ENCODE measurements around the gene VWA2. TPM values are rescaled to one million over a fixed set of nuclear protein-coding genes. Genes with fewer than 3 reads are reported as not detected.

Gene VWA2
- polyA plus RNA-seq, 2 of the 4 experiments (the other 2 are of a cell fraction) = not detected

DNA sequence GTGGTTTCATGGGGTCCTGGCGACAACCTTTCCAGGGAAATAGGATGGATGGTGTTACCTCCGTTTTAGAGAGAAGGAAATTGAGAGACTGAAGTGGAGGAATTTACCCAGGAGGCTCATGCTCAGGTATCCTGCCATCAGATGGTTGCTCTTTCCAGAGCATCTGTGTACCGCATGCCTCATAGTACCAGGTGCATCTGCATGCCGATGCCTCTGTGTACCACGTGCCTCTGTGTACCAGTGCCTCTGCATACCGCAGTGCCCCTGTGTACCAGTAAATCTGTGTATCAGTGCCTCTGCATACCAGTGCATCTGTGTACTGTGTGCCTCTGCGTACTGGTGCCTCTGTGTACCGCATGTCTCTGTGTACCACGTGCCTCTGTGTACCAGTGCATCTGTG lies 3.2 kb downstream of the VWA2 start (continued):
- TF ChIP-seq, protein P1, sequence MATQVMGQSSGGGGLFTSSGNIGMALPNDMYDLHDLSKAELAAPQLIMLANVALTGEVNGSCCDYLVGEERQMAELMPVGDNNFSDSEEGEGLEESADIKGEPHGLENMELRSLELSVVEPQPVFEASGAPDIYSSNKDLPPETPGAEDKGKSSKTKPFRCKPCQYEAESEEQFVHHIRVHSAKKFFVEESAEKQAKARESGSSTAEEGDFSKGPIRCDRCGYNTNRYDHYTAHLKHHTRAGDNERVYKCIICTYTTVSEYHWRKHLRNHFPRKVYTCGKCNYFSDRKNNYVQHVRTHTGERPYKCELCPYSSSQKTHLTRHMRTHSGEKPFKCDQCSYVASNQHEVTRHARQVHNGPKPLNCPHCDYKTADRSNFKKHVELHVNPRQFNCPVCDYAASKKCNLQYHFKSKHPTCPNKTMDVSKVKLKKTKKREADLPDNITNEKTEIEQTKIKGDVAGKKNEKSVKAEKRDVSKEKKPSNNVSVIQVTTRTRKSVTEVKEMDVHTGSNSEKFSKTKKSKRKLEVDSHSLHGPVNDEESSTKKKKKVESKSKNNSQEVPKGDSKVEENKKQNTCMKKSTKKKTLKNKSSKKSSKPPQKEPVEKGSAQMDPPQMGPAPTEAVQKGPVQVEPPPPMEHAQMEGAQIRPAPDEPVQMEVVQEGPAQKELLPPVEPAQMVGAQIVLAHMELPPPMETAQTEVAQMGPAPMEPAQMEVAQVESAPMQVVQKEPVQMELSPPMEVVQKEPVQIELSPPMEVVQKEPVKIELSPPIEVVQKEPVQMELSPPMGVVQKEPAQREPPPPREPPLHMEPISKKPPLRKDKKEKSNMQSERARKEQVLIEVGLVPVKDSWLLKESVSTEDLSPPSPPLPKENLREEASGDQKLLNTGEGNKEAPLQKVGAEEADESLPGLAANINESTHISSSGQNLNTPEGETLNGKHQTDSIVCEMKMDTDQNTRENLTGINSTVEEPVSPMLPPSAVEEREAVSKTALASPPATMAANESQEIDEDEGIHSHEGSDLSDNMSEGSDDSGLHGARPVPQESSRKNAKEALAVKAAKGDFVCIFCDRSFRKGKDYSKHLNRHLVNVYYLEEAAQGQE (IDR thresholded peaks at IDR 0.05) = no peak
- TF ChIP-seq, protein P2, sequence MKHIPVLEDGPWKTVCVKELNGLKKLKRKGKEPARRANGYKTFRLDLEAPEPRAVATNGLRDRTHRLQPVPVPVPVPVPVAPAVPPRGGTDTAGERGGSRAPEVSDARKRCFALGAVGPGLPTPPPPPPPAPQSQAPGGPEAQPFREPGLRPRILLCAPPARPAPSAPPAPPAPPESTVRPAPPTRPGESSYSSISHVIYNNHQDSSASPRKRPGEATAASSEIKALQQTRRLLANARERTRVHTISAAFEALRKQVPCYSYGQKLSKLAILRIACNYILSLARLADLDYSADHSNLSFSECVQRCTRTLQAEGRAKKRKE (CRISPR knock-in tag; IDR thresholded peaks at IDR 0.05; ENCODE audit: low read depth) = no peak
- TF ChIP-seq EHMT2 (IDR thresholded peaks at IDR 0.05; ENCODE audit: low read depth) = no peak

DNA sequence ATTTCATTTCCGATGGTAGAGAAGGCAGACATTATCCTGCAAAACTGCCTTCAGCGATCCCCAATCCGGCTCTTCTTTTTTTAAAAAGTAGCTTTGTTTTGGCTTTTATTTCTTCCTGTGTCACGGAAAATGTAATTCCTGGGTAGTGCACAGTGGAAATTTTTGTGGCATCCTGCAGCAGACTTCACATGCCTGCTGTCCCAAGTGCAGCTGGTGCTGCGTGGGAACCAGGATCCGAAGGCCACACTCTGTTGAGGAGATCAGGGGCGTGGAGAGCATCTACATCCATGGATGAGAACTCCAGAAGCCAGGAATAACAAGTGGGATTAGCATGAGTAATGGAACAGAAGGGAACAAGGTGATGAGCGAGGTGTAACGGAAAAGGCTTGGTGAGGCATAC lies 4.6 kb downstream of the VWA2 start:
- Histone ChIP-seq H3K4me2 (no peak overlapping the region), H3K9me3 (no peaks in the 10 kb centered on the region), H3K27ac (no peak overlapping the region), H3K4me3 (no peak overlapping the region), H3K4me1 (peaks cover 10% of the 10 kb centered on the region; the same call in 2 of the 3 replicates)
- FAIRE-seq = no peak
- CTCF ChIA-PET = interaction anchor here (1.3 kb wide), 1 partner anchor 11 kb away, joined by 4 read pairs; no protein-coding TSS in a partner anchor
- POLR2A ChIA-PET = no interaction called here
- no peak for ATAC-seq
- no peak for DNase-seq (ENCODE audit: low read depth in 1 of 2, low spot score in 1 of 2)
- WGBS (ENCODE audit: missing lambda C conversion rate) = 56% methylated on average over 9 of the region's 9 CpGs
- TF ChIP-seq ZFP36 (IDR thresholded peaks at IDR 0.05; ENCODE audit: borderline replicate concordance, partially characterized antibody) = no peak
- no peak for TF ChIP-seq POLR2AphosphoS2 (conservative IDR thresholded peaks at IDR 0.05; ENCODE audit: low read length)
- no peak for TF ChIP-seq NPAS2 (CRISPR knock-in tag; IDR thresholded peaks at IDR 0.05; ENCODE audit: borderline replicate concordance)
- no peak for TF ChIP-seq HEYL (CRISPR knock-in tag; IDR thresholded peaks at IDR 0.05)
- TF ChIP-seq CBX2 (IDR thresholded peaks at IDR 0.05; ENCODE audit: borderline replicate concordance, low read depth) = no peak
- TF ChIP-seq, protein P2 (CRISPR knock-in tag; IDR thresholded peaks at IDR 0.05; ENCODE audit: low read depth) = no peak
- TF ChIP-seq, protein P3, sequence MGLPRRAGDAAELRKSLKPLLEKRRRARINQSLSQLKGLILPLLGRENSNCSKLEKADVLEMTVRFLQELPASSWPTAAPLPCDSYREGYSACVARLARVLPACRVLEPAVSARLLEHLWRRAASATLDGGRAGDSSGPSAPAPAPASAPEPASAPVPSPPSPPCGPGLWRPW (IDR thresholded peaks at IDR 0.05) = no peak
- no peak for TF ChIP-seq HOXB5 (CRISPR knock-in tag; IDR thresholded peaks at IDR 0.05)
- no peak for TF ChIP-seq JUNB (IDR thresholded peaks at IDR 0.05)

DNA sequence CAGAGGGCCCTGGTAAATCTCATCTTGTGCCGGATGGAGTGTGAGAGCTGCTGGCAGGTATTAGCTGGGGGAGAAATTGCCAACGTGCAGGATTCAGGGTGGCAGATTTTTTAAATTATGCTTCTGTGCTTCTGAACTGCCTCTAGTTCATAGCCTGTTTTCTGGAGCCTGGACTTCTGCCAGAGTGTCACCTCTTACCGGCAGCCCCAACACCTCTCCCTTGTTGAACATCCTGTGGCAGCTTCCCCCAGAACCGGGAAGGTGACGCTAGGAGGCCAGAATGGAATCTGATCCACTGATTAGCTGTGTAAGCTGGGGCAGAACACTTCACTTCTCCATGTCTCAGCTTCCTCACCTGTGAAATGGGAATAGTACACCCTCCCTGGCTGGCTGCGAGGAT lies 5.1 kb downstream of the VWA2 start:
- CTCF ChIA-PET = interaction anchor here (1.1 to 1.3 kb wide), 2 partner anchors 12 to 307 kb away, joined by 3 to 4 read pairs; no protein-coding TSS in a partner anchor
- no peak for TF ChIP-seq HOXA7 (CRISPR knock-in tag; IDR thresholded peaks at IDR 0.05)
- H3K9me3 ChIP-seq = no peaks in the 10 kb centered on the region
- 55% methylated on average over 6 of the region's 6 CpGs for WGBS (ENCODE audit: missing lambda C conversion rate)
- POLR2A ChIA-PET = no interaction called here
- H3K4me3 ChIP-seq = no peak overlapping the region
- no peak for ATAC-seq
- H3K27ac ChIP-seq = no peak overlapping the region
- no peak overlapping the region for H3K4me2 ChIP-seq
- DNase-seq (ENCODE audit: low read depth in 1 of 2, low spot score in 1 of 2) = no peak
- FAIRE-seq = no peak
- H3K4me1 ChIP-seq = peaks cover 8% of the 10 kb centered on the region; the same call in 2 of the 3 replicates

DNA sequence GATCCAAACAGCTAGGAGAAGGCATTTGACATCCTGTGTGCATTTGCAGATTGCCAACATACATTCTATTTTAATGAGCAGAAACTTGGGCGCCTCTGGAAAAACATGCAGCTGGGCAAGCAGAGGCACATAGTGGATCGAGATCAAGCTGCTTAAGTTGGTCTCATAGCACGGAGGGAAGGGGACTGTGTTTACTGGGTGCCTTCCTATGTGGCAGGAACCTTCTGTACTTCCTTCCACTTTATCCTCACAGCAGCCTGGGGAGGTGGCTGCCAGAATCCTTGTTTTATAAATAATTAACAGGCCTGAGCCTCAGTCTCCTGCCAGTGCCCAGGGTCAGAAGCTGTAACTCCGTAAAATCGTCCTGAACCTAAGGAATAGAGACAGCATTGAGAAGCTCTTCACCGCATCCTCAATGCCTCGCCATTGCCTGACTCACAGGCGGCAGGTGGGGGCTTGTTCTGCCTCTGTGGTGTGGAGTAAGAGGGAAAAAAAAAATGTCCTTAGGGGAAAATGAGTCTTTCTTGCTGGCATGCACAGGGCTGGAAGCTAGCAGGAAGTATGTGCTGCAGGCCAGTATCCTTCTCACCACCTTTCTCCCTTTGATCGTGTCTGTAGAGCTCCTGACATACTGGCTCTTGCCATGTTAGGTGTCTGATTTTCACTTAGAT lies 6.2 kb downstream of the VWA2 start:
- WGBS (ENCODE audit: missing lambda C conversion rate) = 59% methylated on average over 9 of the region's 9 CpGs
- FAIRE-seq = no peak
- ATAC-seq = peak; percentile 20 to 33; a peak in 4 of 6 replicates
- CTCF ChIA-PET = interaction anchor here (0.6 to 1.2 kb wide), 8 partner anchors 9 to 1004 kb away, joined by 3 to 4 read pairs (median 3); no protein-coding TSS in a partner anchor
- no peak for DNase-seq (ENCODE audit: low read depth in 1 of 2, low spot score in 1 of 2)
- Histone ChIP-seq H3K4me2 (peak overlapping the region; percentile 35; the same call in 2 of the 3 replicates), H3K9me3 (no peaks in the 10 kb centered on the region), H3K27ac (no peak overlapping the region), H3K4me1 (peaks cover 8% of the 10 kb centered on the region; the same call in 2 of the 3 replicates), H3K4me3 (no peak overlapping the region)
- POLR2A ChIA-PET = no interaction called here
- TF ChIP-seq HOXB5 (CRISPR knock-in tag; IDR thresholded peaks at IDR 0.05) (no peak), HEYL (CRISPR knock-in tag; IDR thresholded peaks at IDR 0.05) (no peak), JUN (IDR thresholded peaks at IDR 0.05) (no peak), HOXB13 (CRISPR knock-in tag; IDR thresholded peaks at IDR 0.05; ENCODE audit: low read depth) (no peak), RNF2 (IDR thresholded peaks at IDR 0.05; ENCODE audit: borderline replicate concordance, low read depth) (no peak), NFE2L2 (conservative IDR thresholded peaks at IDR 0.05; ENCODE audit: low read length) (no peak), FOSL2 (IDR thresholded peaks at IDR 0.05) (no peak), FOSL2 (CRISPR knock-in tag; IDR thresholded peaks at IDR 0.05) (no peak), BHLHE40 (IDR thresholded peaks at IDR 0.05; ENCODE audit: low read depth, low read length) (no peak), CEBPB (IDR thresholded peaks at IDR 0.05) (no peak), POLR2AphosphoS2 (conservative IDR thresholded peaks at IDR 0.05; ENCODE audit: low read length) (no peak), RFX5 (IDR thresholded peaks at IDR 0.05) (no peak), EHMT2 (IDR thresholded peaks at IDR 0.05; ENCODE audit: low read depth) (no peak)
- TF ChIP-seq, protein P4, sequence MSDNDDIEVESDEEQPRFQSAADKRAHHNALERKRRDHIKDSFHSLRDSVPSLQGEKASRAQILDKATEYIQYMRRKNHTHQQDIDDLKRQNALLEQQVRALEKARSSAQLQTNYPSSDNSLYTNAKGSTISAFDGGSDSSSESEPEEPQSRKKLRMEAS (IDR thresholded peaks at IDR 0.05) = no peak
- TF ChIP-seq, protein P5, sequence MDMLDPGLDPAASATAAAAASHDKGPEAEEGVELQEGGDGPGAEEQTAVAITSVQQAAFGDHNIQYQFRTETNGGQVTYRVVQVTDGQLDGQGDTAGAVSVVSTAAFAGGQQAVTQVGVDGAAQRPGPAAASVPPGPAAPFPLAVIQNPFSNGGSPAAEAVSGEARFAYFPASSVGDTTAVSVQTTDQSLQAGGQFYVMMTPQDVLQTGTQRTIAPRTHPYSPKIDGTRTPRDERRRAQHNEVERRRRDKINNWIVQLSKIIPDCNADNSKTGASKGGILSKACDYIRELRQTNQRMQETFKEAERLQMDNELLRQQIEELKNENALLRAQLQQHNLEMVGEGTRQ (IDR thresholded peaks at IDR 0.05) = no peak

All from A549 (cell line).